ENCODE data around the gene EXT2.

Gene EXT2

GRCh38 chr11:44286911-44287310, 191.4 kb downstream of the EXT2 start:
- no peak for DNase-seq (ENCODE audit: low read depth in 2 of 2, low spot score in 1 of 2)

- DNase-seq (ENCODE audit: low read depth in 2 of 2, low spot score in 1 of 2), result no peak
Observed at GRCh38 chr11:44288133-44288526, 192.7 kb downstream of the EXT2 start.

- no peak for DNase-seq (ENCODE audit: low read depth in 2 of 2, low spot score in 1 of 2)
Observed at GRCh38 chr11:44290208-44290607, 194.7 kb downstream of the EXT2 start.
